HG02798 (cell line): Measurements from ENCODE around the gene POLR3F.

Experiments used
- ATAC-seq: cut with Tn5 transposase; IDR thresholded peaks from one replicate; pipeline ENCODE4 v1.9.1; 2021; ENCODE audit warnings: mild to moderate bottlenecking; ENCODE audit not compliant: unreplicated experiment, poor library complexity

Gene POLR3F, protein sequence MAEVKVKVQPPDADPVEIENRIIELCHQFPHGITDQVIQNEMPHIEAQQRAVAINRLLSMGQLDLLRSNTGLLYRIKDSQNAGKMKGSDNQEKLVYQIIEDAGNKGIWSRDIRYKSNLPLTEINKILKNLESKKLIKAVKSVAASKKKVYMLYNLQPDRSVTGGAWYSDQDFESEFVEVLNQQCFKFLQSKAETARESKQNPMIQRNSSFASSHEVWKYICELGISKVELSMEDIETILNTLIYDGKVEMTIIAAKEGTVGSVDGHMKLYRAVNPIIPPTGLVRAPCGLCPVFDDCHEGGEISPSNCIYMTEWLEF

GRCh38 chr20:18466894-18467730 lies at the start of gene POLR3F, which contains the start of gene DZANK1:
Gene POLR3F, plus strand, starts transcription at chr20:18467390. Its CDS starts 117 bp downstream, at chr20:18467507.
Gene DZANK1, minus strand, starts transcription at chr20:18467030. Its CDS starts 1,672 bp downstream, at chr20:18465358.
- peak; percentile 100 for ATAC-seq

DNA sequence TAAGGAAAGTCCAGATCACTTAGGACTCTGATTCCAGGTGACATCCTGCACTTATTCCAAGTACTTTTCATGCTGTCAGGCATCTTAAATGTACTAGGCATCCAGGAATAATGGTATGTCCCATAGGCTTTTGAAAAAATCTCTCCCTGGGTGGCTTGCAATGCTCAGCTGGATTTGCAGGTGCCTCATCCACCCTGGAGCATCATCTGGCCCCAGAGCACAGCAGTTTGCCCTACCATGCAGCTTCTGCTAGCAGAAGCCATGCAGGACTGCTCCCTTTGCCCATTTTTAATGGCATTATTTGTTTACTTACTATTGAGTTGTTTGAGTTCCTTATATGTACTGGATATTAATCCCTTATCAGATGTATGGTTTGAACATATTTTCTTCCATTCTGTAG lies 45.6 kb upstream of the POLR3F start:
- no peak for ATAC-seq

DNA sequence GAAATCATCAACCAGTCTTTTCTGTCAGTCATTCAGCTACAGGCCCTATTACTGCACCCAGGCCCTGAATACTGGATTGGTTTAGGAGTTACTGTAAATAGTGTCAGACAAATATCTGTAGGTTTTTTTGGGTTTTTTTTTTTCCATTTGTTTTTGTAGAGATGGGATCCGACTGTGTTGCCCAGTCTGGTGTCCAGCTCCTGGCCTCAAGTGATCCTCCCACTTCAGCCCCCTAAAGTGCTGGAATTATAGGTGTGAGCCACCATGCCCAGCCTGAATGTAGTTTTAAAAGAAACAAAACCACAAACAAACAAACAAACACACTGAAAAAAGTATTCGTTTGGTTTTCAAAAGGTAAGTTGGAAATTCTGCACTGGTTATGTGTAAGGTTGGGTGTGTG lies 40.0 kb upstream of the POLR3F start:
- no peak for ATAC-seq

DNA sequence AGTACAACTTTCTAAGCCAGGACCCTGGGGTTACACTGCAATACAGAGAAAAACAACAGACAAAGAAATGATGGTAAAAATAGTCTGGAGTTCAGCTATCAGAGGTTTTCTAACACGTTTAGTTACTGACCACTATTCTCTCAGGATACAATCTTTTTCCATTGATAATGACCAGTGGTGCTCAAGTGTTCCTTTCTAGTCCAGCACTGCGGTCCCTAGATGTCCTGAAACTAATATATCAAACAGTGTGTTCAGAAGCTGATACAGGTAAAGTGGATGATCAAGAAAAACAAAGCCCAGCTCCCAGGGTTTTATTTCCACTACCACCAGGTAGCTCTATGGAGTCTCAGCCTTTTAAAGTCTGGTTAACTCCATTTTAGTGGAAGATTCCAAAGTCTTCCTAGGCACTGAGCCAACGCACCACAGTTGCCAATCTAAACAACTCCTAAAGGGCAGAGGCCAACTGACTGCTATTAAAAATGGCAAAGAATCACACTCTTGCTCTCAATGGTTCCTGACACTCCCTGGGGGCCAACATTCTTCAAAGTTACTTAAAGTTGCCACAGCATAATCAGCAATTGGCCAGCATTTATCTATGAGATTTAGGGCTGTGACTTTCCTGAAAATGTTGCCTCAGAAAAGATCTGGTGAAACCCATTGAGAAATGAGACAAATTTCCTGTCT lies 38.6 kb upstream of the POLR3F start:
- no peak for ATAC-seq

DNA sequence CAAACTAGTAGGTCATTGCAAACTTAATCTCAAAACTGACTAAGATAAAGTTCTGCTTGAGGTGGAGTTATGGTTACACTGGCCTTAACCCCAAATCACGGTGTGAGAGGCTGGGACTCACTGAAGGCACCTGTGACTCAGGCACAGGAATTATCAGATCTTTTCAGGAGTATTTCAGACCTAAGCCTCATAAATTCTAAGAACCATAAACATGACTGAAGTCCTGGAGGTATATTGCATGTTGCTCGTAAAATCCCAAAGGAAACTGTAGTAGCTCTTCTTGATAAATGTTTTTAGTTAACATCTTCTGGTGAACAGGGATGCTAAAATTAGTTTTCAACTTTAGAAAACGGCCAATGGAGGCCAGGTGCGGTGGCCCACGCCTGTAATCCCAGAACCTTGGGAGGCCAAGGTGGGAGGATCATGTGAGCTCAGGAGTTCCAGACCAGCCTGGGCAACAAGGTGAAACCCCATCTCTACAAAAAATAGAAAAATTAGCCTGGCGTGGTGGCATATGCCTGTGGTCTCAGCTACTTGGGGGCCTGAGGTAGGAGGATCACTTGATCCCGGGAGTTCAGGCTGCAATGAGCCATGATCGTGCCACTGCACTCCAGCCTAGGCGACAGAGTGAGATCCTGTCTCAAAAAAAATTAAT lies 36.9 kb upstream of the POLR3F start:
- no peak for ATAC-seq

- no peak for ATAC-seq
Measured at GRCh38 chr20:18431206-18431605, 36.0 kb upstream of the POLR3F start.

GRCh38 chr20:18436847-18437246 lies 30.3 kb upstream of the POLR3F start:
- ATAC-seq, result no peak

DNA sequence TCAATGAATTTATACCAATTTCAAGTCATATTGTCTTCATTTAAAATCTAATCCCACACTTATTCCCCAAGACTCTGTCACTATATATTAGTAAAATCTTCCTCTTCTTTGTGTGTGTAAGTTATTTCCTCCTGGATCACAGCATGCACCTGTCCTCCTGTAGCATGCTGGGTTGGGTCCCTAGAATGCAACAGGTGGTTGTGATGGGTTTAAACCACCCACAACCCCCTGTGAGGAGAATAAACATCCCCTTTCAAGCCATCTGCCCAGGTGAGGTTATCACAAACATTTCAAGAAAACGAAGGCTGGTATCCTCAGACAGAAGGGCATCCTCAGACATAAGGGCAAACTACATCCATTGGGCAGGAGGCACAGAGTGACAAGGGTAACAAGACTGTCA lies 26.8 kb upstream of the POLR3F start:
- ATAC-seq, result no peak

DNA sequence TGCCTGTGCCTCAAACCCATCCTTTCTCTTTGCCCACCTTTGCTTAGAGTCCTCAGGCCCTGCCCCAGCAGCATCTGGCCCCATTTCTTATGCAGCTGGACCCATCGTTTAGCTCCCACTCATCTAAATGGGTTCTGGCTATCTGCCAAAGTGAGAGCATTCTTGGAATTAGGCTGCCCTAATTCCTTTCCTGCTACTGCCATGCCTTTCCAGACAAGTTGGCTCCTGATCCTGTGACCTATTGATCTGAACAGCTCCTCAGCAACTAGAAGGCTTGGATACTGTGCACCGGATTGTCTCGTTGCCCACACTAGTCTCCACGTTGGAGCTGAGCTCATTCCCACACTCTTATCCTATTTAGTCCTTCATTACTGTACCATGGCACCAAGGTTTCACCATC lies 23.3 kb upstream of the POLR3F start:
- no peak for ATAC-seq

DNA sequence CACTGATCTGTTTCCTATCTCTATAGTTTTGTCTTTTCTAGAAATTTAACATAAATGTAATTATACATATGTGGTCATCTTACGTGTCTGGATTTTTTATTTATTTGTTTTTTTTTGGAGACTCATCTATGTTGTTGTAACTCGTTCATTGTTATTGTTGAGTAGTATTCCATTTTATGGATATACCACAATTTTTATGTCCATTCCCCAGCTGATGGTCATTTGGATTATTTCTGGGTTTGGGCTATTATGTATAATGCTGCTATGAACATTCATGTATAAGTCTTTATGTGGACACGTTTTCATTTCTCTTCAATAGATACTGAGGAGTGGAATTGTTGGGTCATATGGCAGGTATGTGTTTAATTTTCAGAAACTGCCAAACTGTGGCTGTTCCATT lies 10.6 kb upstream of the POLR3F start:
- ATAC-seq, result no peak

DNA sequence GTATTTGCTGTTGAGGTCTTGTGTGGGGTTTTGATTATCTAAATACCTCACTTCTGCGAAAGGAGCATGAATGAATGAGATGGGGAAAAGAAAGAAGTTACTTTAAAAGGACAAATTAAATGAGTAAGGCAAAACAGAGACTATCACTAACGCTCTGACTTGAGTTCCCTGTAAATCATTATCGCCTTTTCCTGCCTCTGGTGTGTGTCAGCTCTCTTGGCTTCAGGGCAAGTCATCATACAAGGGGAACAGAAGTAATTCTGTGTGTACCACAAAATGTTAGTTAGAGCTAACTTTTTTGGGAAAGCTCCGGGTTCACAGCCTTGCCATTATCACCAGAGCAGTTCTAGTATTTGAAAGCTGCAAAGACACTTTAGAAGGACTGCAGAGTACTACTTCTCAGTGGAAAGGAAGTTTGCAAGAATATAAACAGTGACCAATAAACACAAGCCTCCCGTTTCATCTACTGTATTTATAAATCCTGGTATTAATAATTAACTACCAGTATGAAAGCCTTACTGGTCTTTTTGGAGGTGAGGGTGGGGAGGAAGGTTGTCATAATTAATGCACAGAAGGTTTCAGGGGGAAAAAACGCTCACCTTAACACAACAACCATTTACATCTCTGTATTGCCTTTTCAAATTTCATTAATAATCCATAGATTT lies 1.5 kb upstream of the POLR3F start:
- no peak for ATAC-seq

DNA sequence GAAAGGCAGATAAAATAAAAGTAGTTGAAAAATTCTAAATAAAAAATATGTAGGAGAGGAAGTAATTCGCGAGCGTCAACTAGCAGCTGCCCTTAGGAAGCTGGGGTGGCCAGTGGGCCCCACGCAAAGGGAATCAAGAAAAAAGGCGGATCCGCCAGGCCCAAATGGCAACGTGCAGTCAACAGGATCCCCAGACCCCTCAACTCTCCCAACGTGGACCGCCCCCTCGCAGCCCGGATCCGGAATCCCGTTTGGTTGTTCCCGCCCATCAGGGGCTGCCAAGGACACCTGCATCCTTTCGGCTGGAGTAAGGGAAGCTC lies 656 bp upstream of the POLR3F start:
- ATAC-seq, result peak; percentile 38

DNA sequence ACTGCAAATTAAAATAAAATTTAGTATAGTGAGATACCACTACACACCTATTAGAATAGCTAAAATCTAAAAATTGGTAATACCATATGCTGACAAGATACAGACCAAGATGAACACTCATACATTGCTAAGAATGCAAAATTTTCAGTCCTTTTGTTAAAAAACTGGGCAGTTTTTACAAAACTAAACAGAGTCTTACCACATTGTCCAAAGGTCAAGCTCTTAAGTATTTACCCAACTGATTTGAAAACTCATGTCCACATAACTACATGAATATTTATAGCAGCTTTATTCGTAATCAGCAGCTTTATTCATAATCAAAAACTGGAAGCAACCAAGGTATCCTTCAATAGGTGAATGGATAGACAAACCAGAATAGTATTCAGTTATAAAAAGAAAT lies 10.0 kb downstream of the POLR3F start:
- no peak for ATAC-seq

- no peak for ATAC-seq
Measured at GRCh38 chr20:18477821-18478220, 10.6 kb downstream of the POLR3F start.

DNA sequence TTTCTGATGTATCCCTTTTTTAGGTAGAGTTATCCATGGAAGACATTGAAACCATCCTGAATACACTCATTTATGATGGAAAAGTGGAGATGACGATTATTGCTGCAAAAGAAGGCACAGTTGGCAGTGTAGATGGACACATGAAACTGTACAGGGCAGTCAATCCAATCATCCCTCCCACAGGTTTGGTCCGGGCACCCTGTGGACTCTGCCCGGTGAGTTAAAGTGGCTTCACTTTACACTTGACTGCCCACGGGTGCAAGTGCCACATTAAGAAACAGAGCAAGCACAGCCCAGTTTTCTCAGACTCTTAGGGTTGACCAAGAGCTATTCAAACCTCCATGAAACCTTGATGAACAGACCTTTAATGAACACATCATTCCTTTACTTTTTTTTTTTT lies 14.4 kb downstream of the POLR3F start:
- ATAC-seq, result no peak

GRCh38 chr20:18488301-18488700 lies 21.1 kb downstream of the POLR3F start:
- ATAC-seq, result no peak

DNA sequence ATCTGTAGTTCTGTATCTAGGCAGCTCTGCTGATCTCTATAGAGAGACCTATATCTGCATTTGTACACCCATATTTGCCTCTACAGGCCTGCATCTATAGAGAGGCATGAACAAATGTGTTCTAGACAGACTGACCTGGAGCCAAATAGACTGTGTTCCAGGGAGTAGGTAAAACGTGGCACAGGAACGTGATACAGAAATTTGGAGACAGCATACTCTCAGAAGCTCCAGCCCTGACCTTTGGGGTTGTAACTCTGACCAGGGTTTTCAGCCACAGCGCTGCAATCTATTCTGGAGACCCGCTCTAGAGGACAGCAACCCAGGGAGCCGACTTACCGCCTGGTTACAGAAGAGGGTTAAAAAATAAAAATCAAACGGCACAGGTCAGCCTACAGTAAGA lies 28.9 kb downstream of the POLR3F start:
- no peak for ATAC-seq

DNA sequence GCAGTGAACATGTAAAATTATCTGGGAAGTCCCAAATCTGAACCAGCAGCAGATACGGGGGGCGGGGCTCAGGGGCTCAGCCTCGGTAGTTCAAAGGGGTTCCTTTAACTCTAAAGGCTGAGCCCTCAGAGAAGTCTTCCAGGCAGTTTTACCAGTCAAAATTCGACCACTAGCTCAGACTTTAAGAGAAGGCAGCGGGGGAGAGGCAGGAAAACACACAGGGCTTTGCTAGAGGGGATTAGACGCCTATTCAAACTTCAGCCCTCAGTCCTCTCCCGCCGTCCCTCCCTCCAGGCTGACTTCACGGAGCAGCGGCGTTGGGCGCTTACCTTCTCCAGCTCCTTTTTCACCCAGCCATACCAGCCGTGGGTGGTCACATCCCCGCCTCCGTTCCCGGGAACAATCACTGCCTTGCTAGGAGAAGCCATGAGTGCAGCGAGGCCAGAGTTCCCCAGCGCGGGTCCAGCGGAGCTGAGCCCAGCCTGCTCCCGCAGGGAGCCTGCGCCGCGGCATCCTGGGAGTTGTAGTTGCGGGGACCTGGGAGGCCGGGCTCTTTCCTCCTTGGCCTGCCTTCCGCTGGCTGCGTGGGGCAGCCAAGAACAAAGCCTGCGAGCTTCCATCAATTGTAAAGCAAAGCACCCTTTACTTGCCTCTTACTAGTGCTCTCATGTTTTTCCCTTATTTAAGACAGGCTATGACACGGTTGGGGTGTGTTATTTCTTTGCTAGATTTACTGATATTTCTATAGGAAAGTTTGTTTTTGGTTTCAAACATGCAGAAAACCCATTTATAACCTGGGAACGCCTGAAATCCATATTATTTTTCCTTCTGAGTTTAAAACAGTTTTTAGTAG lies 29.8 kb downstream of the POLR3F start, which contains the start of gene RBBP9:
Gene RBBP9 (minus strand): TSS at position 486 of the 853 bp plus-strand sequence. CDS start 58 bp downstream, at position 428.
- ATAC-seq, result peak; percentile 99

DNA sequence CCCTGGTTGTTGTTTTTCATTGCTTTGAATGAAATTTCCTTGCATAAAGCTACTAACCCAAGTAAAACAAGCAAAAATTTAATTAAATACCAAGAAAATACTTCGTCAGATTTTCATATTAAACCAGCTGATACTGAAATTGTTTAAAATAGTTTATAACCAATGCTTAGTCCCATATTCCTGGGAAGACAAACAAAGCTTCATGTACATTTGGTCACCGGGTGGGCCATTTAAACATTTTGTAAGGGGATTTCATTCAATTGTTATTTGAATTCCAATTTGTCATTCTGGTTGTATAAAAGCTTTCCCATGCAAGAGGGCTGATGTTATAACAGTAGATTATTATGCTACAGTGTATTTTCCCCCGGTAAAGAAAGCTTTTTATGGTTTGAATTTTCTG lies 30.4 kb downstream of the POLR3F start:
- ATAC-seq, result no peak
